Measurements from ENCODE around the gene AFF3. TPM values are rescaled to one million over a fixed set of nuclear protein-coding genes. Genes with fewer than 3 reads are reported as not detected.

Gene AFF3
- total RNA-seq, 2 donors from 2014 or later = 20.8 to 22.8 TPM

GRCh38 chr2:99806758-99807157 lies 335.6 kb downstream of the AFF3 start:
- DNase-seq = no peak
- ATAC-seq = no peak
- intact Hi-C loops (cut with DNase I) = no loop called here

DNA sequence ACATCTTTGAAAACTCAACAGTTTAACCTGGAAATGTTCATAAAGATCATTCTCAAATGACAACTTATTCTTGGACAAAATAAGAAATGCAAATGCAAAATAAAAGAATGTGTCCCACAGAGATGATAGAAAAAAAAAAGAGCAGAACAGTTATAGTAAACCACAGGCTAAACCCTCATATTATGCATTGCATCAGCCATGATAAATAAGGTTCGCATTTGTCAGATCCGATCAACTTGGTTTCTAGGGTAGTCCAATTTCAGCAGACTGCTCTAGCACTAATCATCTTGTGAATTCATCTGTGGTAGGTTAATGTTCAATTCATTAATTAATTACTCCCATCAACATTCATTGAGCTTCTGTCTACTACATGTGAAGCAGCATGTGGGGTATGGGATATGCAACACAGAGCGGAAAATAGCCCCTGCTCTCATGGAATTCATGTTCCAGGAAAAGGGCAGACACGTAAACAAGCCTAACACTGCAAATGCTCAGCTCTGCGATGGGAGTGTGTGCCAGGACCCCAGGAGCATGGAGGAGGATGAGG lies 336.4 kb downstream of the AFF3 start:
- DNase-seq = no peak
- no peak for ATAC-seq
- intact Hi-C loops (cut with DNase I) = no loop called here

DNA sequence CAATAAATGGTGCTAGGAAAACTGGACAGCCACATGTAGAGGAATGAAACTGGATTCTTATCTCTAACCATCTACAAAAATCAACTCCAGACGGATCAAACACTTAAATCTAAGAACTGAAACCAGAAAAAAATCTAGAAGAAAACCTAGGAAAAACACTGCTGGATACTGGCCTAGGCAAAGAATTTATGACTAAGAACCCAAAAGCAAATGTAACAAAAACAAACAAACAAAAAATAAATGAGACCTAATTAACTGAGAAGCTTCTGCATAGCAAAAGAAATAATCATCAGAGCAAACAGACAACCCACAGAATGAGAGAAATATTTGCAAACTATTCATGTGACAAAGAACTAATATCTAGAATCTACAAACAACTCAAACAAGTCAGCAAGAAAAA lies 338.5 kb downstream of the AFF3 start:
- intact Hi-C loops (cut with DNase I) = no loop called here
- ATAC-seq = no peak
- no peak for DNase-seq

DNA sequence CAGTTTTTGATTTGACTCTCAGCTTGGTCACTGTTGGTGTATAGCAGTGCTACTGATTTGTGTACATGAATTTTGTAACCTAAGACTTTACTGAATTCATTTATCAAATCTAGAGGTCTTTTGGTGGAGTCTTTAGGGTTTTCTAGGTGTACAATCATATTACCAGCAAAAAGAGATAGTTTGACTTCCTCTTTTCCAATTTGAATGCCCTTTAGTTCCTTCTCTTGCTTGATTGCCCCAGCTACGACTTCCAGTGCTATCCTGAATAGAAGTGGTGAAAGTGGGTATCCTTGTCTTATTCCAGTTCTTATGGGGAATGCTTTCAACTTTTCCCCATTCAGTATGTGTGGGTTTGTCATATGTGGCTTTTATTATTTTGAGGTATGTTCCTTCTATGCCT lies 339.7 kb downstream of the AFF3 start:
- DNase-seq = no peak
- ATAC-seq = no peak
- intact Hi-C loops (cut with DNase I) = no loop called here

DNA sequence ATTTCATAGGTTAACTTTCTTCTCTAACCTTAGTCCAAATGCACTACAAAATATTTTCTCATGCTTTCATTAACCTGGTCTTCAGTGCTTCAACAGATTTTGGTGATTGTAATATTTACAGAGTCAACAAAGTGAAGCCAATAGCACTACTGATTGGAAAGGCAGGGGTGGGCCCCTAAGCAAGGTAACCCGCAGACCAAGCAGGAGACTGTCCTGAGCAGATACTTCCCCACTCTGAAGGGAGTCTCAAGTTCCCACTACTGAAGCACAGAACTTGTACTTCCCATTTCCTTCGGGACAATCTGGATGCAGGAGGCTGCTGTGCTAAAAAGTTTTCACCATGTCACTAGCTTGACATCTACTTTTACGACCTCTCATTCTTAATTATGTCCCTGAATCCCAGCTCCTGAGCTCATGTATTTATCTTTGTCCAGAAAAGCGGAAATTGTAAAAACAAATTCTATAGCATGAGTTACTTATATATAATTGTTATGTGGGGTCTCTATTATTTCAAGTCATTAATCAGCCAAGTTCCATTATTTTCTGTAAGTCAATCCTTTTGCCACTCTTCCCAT lies 341.0 kb downstream of the AFF3 start:
- DNase-seq (no peak), ATAC-seq (no peak)
- intact Hi-C loops (cut with DNase I) = no loop called here

GRCh38 chr2:99797475-99797874 lies 344.9 kb downstream of the AFF3 start:
- ATAC-seq = no peak
- intact Hi-C loops (cut with DNase I) = no loop called here

GRCh38 chr2:99794414-99794813 lies 348.0 kb downstream of the AFF3 start:
- intact Hi-C loops (cut with DNase I) = no loop called here
- DNase-seq (no peak), ATAC-seq (no peak)

More at GRCh38 chr2:99797475-99797874, 344.9 kb downstream of the AFF3 start:
- DNase-seq = no peak

- DNase-seq = no peak
- no peak for ATAC-seq
- intact Hi-C loops (cut with DNase I) = no loop called here
Measured at GRCh38 chr2:99793022-99793421, 349.4 kb downstream of the AFF3 start.

DNA sequence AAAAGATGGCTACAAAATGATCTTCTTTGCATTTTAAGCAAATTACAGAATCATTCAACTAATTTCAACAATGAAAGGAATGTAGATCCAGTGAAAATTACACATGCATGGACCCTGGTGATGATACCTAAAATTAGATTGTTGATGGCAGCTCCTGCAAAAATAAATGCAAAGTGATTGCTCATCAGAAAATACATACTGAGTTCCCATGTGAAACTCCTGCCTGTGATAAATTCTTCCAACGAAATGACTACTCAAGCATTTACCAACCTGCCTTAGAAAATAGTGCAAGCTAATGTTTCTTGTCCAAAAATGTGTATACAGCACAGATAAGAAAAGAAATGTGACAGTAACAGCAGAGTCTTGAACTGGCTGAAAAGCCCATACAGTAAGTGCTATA lies 352.5 kb downstream of the AFF3 start:
- intact Hi-C loops (cut with DNase I) = no loop called here
- no peak for ATAC-seq
- no peak for DNase-seq

DNA sequence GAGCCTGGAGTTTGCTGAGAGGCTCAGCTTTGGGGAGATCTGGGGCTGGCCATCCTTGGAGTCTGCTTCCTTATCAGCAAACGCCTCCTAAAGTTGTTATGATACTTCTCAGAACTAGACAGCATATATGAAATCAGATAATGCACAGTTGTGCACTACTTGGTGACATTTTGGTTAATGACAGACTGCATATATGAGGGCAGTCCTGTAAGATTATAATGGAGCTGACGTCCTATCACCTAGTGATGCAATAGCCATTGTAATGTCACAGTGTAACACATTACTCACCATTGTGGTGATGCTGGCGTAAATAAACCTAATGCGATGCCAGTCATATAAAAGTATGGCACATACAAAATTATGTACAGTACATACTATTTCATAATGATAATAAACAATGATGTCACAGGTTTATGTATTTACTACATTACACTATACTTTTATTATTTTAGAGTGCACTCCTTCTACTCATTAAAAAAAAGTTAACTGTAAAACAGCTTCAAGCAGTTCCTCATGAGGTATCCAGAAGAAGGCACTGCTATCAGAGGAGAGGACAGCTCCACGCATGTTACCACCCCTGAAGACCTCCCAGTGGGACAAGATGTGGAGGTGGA lies 354.5 kb downstream of the AFF3 start:
- intact Hi-C loops (cut with DNase I) = no loop called here
- DNase-seq = no peak
- no peak for ATAC-seq

- DNase-seq (no peak), ATAC-seq (no peak)
- intact Hi-C loops (cut with DNase I) = no loop called here
Measured at GRCh38 chr2:99786636-99787390, 355.6 kb downstream of the AFF3 start.

DNA sequence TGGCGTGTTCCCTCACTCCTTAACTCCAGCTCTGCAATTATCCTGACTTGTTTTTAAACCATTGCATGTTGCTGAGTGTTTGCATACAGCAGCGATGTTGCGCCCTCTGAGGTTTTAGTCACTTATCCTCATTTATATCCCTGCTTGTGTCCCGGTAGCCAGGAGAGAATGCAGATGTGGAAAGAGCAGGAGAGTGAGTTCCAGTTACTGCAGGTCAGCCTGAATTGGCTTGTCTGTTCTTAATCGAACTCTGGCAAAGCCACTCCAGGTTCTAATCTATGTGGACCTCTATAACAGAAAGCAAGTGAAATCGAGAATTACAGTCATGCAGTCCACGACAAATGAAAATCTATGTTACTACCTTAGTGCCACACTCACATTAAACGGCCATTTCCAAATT lies 357.4 kb downstream of the AFF3 start:
- intact Hi-C loops (cut with DNase I) = no loop called here
- no peak for ATAC-seq
- DNase-seq = no peak

GRCh38 chr2:99784282-99784681 lies 358.1 kb downstream of the AFF3 start:
- DNase-seq (no peak), ATAC-seq (no peak)
- intact Hi-C loops (cut with DNase I) = no loop called here

GRCh38 chr2:99780276-99780675 lies 362.1 kb downstream of the AFF3 start:
- intact Hi-C loops (cut with DNase I) = no loop called here
- no peak for DNase-seq
- peak in 1 of 2 donors; percentile 53 for ATAC-seq

DNA sequence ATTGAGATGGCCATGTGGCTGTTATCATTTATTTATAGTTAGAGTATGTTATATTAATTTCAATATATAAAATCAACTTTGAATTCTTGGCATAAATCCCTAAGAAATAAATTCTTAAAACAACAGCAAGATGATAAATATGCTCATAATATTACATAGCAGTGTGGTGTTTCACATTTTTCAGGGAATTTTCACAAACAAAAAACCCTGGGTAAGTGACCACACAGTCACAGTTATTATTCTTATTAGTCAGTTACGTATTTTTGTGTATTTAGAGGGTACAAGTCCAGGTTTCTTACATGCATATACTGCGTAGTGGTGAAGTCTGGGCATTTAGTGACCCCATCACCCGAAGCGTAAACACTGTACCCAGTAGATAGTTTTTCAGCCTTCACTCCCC lies 363.1 kb downstream of the AFF3 start:
- ATAC-seq (no peak), DNase-seq (no peak)
- intact Hi-C loops (cut with DNase I) = no loop called here

DNA sequence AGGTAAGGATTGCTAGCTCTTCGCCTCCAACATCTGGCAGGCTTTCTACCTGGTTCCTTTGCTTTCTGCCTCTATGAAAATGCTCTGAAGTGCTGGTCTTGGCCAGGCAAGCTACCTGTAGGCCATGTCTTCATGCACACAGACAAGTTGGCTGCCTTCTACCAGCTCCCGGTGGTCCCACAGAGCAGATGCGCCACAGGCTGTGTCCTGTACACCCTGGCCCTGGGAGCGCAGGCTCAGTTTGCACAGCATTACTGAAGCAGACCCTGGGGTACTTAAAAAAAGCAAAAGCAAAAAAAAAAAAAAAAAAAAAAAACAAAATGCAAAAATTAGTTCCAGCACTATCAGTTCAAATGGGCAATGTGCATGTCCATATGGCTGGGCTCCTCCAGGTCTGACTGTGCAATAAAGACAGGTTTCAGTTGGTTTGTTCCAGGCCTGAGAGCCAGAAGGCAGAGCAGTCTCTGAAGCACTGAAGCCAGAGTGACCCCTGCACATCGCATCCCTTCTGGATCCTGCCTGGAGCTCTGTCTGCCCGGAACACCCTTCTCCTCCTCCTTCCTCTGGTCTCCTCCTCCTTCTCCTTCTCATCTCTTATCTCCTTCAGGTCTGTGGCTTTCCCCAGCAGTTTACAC lies 364.6 kb downstream of the AFF3 start:
- DNase-seq (no peak), ATAC-seq (no peak)
- intact Hi-C loops (cut with DNase I) = no loop called here

DNA sequence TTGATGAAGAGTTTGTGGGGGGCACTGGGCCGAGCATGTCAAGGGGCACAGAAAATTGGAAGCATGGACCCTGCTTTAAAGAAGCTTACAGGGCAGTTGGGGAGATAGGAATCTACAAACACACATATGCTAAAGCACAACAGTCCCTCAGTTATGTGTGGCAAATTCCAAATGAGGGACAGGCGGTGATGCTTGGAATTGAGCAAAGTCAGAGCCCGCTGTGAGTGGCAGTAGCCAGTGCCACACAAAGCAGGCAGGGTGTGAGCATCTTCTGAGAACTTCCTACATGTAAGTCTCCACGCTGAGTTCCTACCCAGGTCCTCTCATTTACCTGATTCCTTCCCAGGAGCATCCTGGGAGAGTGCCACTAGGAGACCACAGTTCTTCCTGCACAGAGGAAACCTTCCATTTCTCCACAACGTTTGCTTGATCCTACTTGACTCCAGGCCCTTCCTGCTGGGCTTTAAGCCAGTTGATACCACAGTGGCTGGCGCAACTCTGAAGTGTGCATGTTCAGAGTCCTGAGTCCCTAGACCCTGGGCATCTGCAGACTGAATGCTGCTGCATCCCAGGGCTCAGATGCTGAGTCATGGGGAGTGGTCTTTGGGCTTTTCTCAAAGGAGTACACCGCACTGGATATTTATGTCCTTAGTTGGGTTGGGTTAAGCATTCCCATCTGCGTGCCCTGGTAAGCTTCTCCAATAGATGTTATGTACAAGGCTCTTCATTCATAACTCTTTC lies 365.3 kb downstream of the AFF3 start:
- DNase-seq (no peak), ATAC-seq (no peak)
- intact Hi-C loops (cut with DNase I) = no loop called here

DNA sequence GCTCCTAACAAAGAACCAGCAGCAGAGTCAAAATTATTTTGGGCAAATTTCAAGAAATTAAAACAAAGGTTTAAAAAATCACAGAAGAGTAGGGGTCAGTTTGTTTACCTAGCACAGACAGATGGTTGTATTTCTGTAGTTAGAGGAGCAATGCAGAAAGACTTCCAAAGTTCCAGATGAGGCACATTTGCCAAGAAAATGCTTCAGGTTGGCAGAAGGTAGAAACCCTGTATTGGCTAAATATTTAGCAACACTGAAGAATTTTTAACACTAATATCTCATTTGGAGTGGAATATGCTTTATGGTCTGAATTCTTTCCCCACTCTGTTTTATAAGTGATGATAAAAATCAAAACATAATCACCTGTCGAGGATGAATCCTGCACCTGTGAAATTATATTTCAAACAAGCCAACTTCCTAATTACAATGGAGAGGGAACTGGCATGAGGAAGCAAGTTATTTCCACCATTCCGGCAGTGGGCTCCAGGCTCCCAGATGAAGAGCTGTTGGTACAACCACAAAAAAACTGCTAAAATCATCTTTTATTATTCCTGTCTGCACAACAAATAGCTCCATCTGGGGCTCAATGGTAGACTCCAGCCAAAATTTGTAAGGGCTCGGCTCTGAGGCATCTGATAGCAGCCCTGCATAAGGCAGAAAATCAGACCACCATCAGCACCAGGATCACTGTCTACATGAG lies 366.0 kb downstream of the AFF3 start:
- ATAC-seq = no peak
- no peak for DNase-seq
- intact Hi-C loops (cut with DNase I) = no loop called here

- DNase-seq (no peak), ATAC-seq (no peak)
- intact Hi-C loops (cut with DNase I) = no loop called here
Measured at GRCh38 chr2:99775585-99775984, 366.8 kb downstream of the AFF3 start.
